ENCODE data around the gene SLC17A7.

DNA sequence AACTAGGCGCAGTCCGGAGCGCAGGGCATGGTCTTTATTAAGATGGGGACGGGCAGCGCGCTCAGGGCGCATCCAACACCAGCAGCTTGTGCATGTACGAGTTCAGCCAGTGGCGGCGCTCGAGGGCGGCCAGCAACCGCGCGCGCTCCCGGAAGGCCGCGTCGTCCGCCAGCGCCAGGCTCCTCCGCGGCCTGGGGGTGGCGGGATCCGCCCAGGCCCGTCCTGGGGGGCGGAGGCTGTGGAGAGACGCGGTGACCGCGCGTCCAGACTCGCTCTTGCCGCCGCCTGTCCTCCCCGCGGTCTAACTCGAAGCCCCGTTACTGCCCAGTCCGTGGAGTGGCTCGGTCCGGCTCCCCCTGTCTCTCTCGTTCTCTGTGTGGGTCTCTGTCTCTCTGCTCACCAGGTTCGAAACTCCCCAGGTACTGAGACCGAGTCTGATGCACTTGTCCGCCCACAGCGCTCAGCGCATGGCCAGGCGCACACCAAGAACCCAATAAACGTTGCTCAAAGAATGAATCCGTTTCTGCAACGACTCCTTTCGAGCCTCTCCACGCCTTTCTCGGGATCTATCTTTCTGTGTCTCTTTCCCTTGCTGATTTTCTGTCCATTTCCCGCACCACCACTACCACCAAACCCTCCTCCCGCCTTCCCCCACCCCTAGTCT lies 18.8 kb downstream of the SLC17A7 start:
- TF ChIP-seq, protein P1, sequence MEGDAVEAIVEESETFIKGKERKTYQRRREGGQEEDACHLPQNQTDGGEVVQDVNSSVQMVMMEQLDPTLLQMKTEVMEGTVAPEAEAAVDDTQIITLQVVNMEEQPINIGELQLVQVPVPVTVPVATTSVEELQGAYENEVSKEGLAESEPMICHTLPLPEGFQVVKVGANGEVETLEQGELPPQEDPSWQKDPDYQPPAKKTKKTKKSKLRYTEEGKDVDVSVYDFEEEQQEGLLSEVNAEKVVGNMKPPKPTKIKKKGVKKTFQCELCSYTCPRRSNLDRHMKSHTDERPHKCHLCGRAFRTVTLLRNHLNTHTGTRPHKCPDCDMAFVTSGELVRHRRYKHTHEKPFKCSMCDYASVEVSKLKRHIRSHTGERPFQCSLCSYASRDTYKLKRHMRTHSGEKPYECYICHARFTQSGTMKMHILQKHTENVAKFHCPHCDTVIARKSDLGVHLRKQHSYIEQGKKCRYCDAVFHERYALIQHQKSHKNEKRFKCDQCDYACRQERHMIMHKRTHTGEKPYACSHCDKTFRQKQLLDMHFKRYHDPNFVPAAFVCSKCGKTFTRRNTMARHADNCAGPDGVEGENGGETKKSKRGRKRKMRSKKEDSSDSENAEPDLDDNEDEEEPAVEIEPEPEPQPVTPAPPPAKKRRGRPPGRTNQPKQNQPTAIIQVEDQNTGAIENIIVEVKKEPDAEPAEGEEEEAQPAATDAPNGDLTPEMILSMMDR (IDR thresholded peaks at IDR 0.05): no peak
- TF ChIP-seq POLR2A (IDR thresholded peaks at IDR 0.05): no peak

Data from lower leg skin (tissue), 3 donors.